ENCODE results near the gene LBH. TPM values are rescaled to one million over a fixed set of nuclear protein-coding genes. Genes with fewer than 3 reads are reported as not detected.

Gene LBH
- polyA plus RNA-seq, 1 experiment: 145 TPM

DNA sequence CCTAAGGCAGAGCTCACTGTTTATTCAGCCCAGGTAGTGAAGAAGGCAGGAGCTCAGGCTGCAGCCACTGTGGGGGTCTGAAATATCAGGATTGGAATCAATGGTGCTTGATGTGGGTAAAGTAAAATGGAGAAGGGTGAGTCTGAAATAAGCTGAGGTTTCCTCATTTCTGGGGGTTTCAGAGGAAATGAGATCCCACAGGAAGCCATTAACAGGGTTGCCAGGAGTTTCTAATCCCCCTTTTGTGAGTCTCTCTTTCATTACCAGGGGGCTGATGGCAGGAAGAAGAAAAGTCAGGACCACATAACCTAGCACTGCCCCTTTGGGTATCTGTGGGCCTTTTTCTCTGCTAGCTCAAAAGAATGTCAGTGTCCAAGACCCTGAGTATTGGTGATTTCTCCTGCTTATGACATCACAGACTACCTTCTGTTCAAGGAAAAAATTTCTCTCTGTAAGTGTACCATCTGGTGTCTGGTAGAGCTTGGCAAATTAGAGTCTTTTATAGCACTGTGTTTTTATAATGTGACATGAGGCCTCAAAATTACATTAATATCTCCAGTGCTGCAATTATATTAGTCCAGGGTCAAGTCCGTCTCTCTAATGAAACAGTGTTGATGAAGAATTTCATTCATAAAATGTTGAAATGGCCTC, 56.0 kb downstream of the LBH start:
- TF ChIP-seq, protein P1, sequence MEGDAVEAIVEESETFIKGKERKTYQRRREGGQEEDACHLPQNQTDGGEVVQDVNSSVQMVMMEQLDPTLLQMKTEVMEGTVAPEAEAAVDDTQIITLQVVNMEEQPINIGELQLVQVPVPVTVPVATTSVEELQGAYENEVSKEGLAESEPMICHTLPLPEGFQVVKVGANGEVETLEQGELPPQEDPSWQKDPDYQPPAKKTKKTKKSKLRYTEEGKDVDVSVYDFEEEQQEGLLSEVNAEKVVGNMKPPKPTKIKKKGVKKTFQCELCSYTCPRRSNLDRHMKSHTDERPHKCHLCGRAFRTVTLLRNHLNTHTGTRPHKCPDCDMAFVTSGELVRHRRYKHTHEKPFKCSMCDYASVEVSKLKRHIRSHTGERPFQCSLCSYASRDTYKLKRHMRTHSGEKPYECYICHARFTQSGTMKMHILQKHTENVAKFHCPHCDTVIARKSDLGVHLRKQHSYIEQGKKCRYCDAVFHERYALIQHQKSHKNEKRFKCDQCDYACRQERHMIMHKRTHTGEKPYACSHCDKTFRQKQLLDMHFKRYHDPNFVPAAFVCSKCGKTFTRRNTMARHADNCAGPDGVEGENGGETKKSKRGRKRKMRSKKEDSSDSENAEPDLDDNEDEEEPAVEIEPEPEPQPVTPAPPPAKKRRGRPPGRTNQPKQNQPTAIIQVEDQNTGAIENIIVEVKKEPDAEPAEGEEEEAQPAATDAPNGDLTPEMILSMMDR (IDR thresholded peaks at IDR 0.05; ENCODE audit: insufficient read depth, low read depth, low read length): no peak
- no peaks in the 10 kb centered on the region for H3K27me3 ChIP-seq (ENCODE audit: control insufficient read depth, insufficient read depth, low read length)
- POLR2A ChIA-PET: interaction anchor here (1.2 kb wide), 1 partner anchor 55 kb away, joined by 7 read pairs; no protein-coding TSS in a partner anchor
- DNase-seq (ENCODE audit: low read depth): no peak
- H3K4me3 ChIP-seq (ENCODE audit: low read depth, low read length): no peak overlapping the region
- H3K36me3 ChIP-seq (ENCODE audit: control insufficient read depth, insufficient read depth, low read length): no peaks in the 10 kb centered on the region
- CTCF ChIA-PET: interaction anchor here (1.4 to 2.4 kb wide), 3 partner anchors 9 to 79 kb away, joined by 4 to 9 read pairs (median 5); no protein-coding TSS in a partner anchor

GRCh38 chr2:30287857-30288513, 56.7 kb downstream of the LBH start:
- no peak for DNase-seq (ENCODE audit: low read depth)
- CTCF ChIA-PET: interaction anchor here (0.8 to 2.4 kb wide), 5 partner anchors 10 to 79 kb away, joined by 3 to 9 read pairs (median 5); no protein-coding TSS in a partner anchor
- Histone ChIP-seq H3K36me3 (ENCODE audit: control insufficient read depth, insufficient read depth, low read length) (no peaks in the 10 kb centered on the region), H3K4me3 (ENCODE audit: low read depth, low read length) (no peak overlapping the region), H3K27me3 (ENCODE audit: control insufficient read depth, insufficient read depth, low read length) (no peaks in the 10 kb centered on the region)
- TF ChIP-seq, protein P1 (IDR thresholded peaks at IDR 0.05; ENCODE audit: insufficient read depth, low read depth, low read length): no peak
- POLR2A ChIA-PET: interaction anchor here (1.2 kb wide), 1 partner anchor 56 kb away, joined by 7 read pairs; no protein-coding TSS in a partner anchor

DNA sequence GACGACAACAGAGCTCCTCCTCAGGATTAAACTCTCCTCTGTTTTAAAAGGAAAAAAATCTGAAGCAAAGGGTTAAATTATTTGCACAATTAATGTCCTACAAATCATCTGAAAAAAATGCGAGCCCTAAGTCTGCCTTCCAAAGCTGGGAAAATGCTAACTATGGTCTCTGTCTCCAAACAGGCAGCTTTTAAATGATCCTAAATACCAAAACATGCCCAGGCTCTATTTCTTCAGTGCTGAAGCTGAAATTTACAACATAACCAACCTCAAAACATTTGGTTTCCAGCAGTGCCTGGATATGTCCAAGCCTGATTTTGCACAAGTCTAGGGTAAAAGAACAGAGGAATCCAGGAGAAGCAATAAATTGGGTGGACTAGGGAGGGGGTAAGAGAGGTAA, 57.2 kb downstream of the LBH start:
- ChIA-PET CTCF (interaction anchor here (0.8 to 2.4 kb wide), 5 partner anchors 10 to 80 kb away, joined by 3 to 9 read pairs (median 5); no protein-coding TSS in a partner anchor), POLR2A (interaction anchor here (1.2 kb wide), 1 partner anchor 56 kb away, joined by 7 read pairs; no protein-coding TSS in a partner anchor)
- no peaks in the 10 kb centered on the region for H3K36me3 ChIP-seq (ENCODE audit: control insufficient read depth, insufficient read depth, low read length)
- DNase-seq (ENCODE audit: low read depth): no peak
- H3K4me3 ChIP-seq (ENCODE audit: low read depth, low read length): no peak overlapping the region
- TF ChIP-seq, protein P1 (IDR thresholded peaks at IDR 0.05; ENCODE audit: insufficient read depth, low read depth, low read length): no peak
- no peaks in the 10 kb centered on the region for H3K27me3 ChIP-seq (ENCODE audit: control insufficient read depth, insufficient read depth, low read length)

- Histone ChIP-seq H3K36me3 (ENCODE audit: control insufficient read depth, insufficient read depth, low read length) (no peaks in the 10 kb centered on the region), H3K4me3 (ENCODE audit: low read depth, low read length) (no peak overlapping the region), H3K27me3 (ENCODE audit: control insufficient read depth, insufficient read depth, low read length) (no peaks in the 10 kb centered on the region)
- CTCF ChIA-PET: interaction anchor here (0.6 to 1.8 kb wide), 6 partner anchors 12 to 413 kb away, joined by 3 to 5 read pairs (median 4); partner anchors contain the start of gene LBH
- TF ChIP-seq, protein P1 (IDR thresholded peaks at IDR 0.05; ENCODE audit: insufficient read depth, low read depth, low read length): no peak
- POLR2A ChIA-PET: interaction anchor here (0.7 kb wide), 2 partner anchors 8 to 119 kb away, joined by 3 read pairs; no protein-coding TSS in a partner anchor
- peak; percentile 67 for DNase-seq (ENCODE audit: low read depth)
These were observed 62.1 kb downstream of the LBH start for GRCh38 chr2:30293303-30293921.

DNA sequence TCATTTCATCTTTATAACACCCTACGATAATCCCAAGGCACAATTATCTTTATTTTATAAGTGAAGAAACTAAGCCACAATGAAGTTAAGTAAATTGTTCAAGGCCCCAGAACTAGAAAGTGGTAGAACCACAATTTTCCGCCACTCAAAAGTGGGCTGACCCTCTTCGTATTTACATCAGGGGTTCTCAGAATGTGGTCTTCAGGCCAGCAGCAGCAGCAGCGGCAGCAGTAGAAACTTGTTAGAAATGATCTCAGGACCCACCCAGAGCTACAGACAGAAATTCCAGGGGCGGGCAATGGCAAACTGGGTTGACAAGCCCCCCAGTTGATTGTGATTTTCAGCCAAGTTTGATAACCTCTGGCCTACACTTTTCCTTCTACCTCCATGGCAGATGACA, 62.8 kb downstream of the LBH start:
- no peak for DNase-seq (ENCODE audit: low read depth)
- Histone ChIP-seq H3K36me3 (ENCODE audit: control insufficient read depth, insufficient read depth, low read length) (no peaks in the 10 kb centered on the region), H3K27me3 (ENCODE audit: control insufficient read depth, insufficient read depth, low read length) (no peaks in the 10 kb centered on the region), H3K4me3 (ENCODE audit: low read depth, low read length) (no peak overlapping the region)
- CTCF ChIA-PET: interaction anchor here (0.6 to 1.8 kb wide), 4 partner anchors 13 to 412 kb away, joined by 3 to 5 read pairs (median 4); partner anchors contain the start of gene LBH
- TF ChIP-seq, protein P1 (IDR thresholded peaks at IDR 0.05; ENCODE audit: insufficient read depth, low read depth, low read length): no peak
- POLR2A ChIA-PET: no interaction called here

Data from BJ (cell line).